Trophoblast cell (in vitro differentiated cells and primary cell): Measurements from ENCODE around the gene CAPG.
"Not testable (repeated sequence)": the region's sequence is repeated elsewhere in the genome, so short reads cannot be mapped to it uniquely, and the experiment has no call there.

Experiments used
- DNase-seq, 2 donors: peaks; one replicate each; pipeline ENCODE4 v3.0.0-alpha.2; 2016
- H2AFZ ChIP-seq: 2 replicates; pipeline ENCODE4 v1.6.1; 2013; ENCODE audit warnings: low read length, moderate library complexity, mild to moderate bottlenecking; ENCODE audit not compliant: insufficient read depth, poor library complexity
- H2AK5ac ChIP-seq: 2 replicates; pipeline ENCODE4 v1.6.1; 2013; ENCODE audit warnings: mild to moderate bottlenecking, low read length
- H2BK120ac ChIP-seq: 2 replicates; pipeline ENCODE4 v1.6.1; 2013; ENCODE audit warnings: low read length, mild to moderate bottlenecking, moderate library complexity; ENCODE audit not compliant: insufficient read depth, poor library complexity
- H2BK12ac ChIP-seq: 2 replicates; pipeline ENCODE4 v1.6.1; 2013; ENCODE audit warnings: mild to moderate bottlenecking, low read length, moderate library complexity
- H2BK5ac ChIP-seq: 2 replicates; pipeline ENCODE4 v1.6.1; 2013; ENCODE audit warnings: low read length, low read depth, moderate library complexity, mild to moderate bottlenecking; ENCODE audit not compliant: poor library complexity
- H3K14ac ChIP-seq: 2 replicates; pipeline ENCODE4 v1.6.1; 2013; ENCODE audit warnings: mild to moderate bottlenecking, low read length
- H3K18ac ChIP-seq: 2 replicates; pipeline ENCODE4 v1.6.1; 2013; ENCODE audit warnings: mild to moderate bottlenecking, low read length
- H3K23ac ChIP-seq: 2 replicates; pipeline ENCODE4 v1.6.1; 2013; ENCODE audit warnings: low read length
- H3K27ac ChIP-seq: 2 replicates; pipeline ENCODE4 v1.5.1; 2013; ENCODE audit warnings: low read depth, mild to moderate bottlenecking, inconsistent platforms, low read length, moderate library complexity
- H3K27me3 ChIP-seq: 2 replicates; pipeline ENCODE4 v1.6.1; 2013; ENCODE audit warnings: inconsistent platforms, mild to moderate bottlenecking, low read length, moderate library complexity; ENCODE audit not compliant: insufficient read depth
- H3K36me3 ChIP-seq, 2 experiments: 1 replicate in 1 of 2; 2 replicates in 1 of 2; pipeline ENCODE4 v1.6.1; 2013; ENCODE audit warnings: low read length in 2 of 2, mild to moderate bottlenecking in 2 of 2, moderate library complexity in 1 of 2; ENCODE audit not compliant: insufficient read depth in 2 of 2, control insufficient read depth in 1 of 2
- H3K4ac ChIP-seq: 2 replicates; pipeline ENCODE4 v1.6.1; 2013; ENCODE audit warnings: low read depth, mild to moderate bottlenecking, low read length, moderate library complexity
- H3K4me1 ChIP-seq, 2 experiments: 1 replicate in 1 of 2; 2 replicates in 1 of 2; pipeline ENCODE4 v1.6.1; 2013; ENCODE audit warnings: low read length in 2 of 2, mild to moderate bottlenecking in 2 of 2, moderate library complexity in 1 of 2; ENCODE audit not compliant: insufficient read depth in 2 of 2, control insufficient read depth in 1 of 2
- H3K4me2 ChIP-seq: 2 replicates; pipeline ENCODE4 v1.6.1; 2013; ENCODE audit warnings: inconsistent platforms, mild to moderate bottlenecking, low read length, moderate library complexity
- H3K4me3 ChIP-seq: 2 replicates; pipeline ENCODE4 v1.5.1; 2013; ENCODE audit warnings: mild to moderate bottlenecking, low read depth, low read length, inconsistent platforms
- H3K79me1 ChIP-seq: one replicate; pipeline ENCODE4 v1.6.1; 2013; ENCODE audit warnings: low read length
- H3K79me2 ChIP-seq: 2 replicates; pipeline ENCODE4 v1.6.1; 2013; ENCODE audit warnings: low read length, mild to moderate bottlenecking; ENCODE audit not compliant: control insufficient read depth, insufficient read depth, poor library complexity
- H3K9ac ChIP-seq: 2 replicates; pipeline ENCODE4 v1.6.1; 2013; ENCODE audit warnings: mild to moderate bottlenecking, low read length
- H3K9me3 ChIP-seq: 2 replicates; pipeline ENCODE4 v1.6.1; 2013; ENCODE audit warnings: low read depth, mild to moderate bottlenecking, control low read depth, inconsistent platforms, low read length; ENCODE audit not compliant: insufficient read depth
- H4K12ac ChIP-seq: 2 replicates; pipeline ENCODE4 v1.6.1; 2013; ENCODE audit warnings: low read depth, mild to moderate bottlenecking, low read length, moderate library complexity
- H4K8ac ChIP-seq: 2 replicates; pipeline ENCODE4 v1.6.1; 2013; ENCODE audit warnings: low read depth, mild to moderate bottlenecking, low read length, moderate library complexity
- H4K91ac ChIP-seq: one replicate; pipeline ENCODE4 v1.6.1; 2013; ENCODE audit warnings: low read depth, mild to moderate bottlenecking, low read length, moderate library complexity
- WGBS: extraction: QIAGEN DNeasy Blood & Tissue Kit; methylation state at CpG from one replicate; pipeline ENCODE4 v1.1.7; 2013; ENCODE audit warnings: missing lambda C conversion rate; ENCODE audit not compliant: insufficient read length, insufficient coverage; ENCODE audit errors: extremely low coverage; 5-methylcytosine and 5-hydroxymethylcytosine counted together

The CAPG gene

GRCh38 chr2:85367180-85367579 is 43.0 kb downstream of the CAPG start:
- H3K14ac ChIP-seq, result no peak overlapping the region
- whole genome bisulfite sequencing, result no CpG with 5 or more reads among the region's 5 CpGs
- H3K4me3 ChIP-seq, result no peak overlapping the region
- H3K9ac ChIP-seq, result no peak overlapping the region
- H4K8ac ChIP-seq, result no peak overlapping the region
- H3K27me3 ChIP-seq, result no peaks in the 10 kb centered on the region
- H3K4me2 ChIP-seq, result no peak overlapping the region
- H2AK5ac ChIP-seq, result no peak overlapping the region
- H3K18ac ChIP-seq, result no peak overlapping the region
- H3K4ac ChIP-seq, result no peak overlapping the region
- no peaks in the 10 kb centered on the region for H3K4me1 ChIP-seq
- no peak for DNase-seq
- H2BK12ac ChIP-seq, result no peak overlapping the region
- H3K36me3 ChIP-seq, result peaks cover 0 to 13% of the 10 kb centered on the region in 2 experiments
- no peak overlapping the region for H4K91ac ChIP-seq
- no peaks in the 10 kb centered on the region for H3K79me1 ChIP-seq
- no peak overlapping the region for H2BK5ac ChIP-seq
- no peak overlapping the region for H3K23ac ChIP-seq
- H3K27ac ChIP-seq, result no peak overlapping the region
- H3K9me3 ChIP-seq, result no peaks in the 10 kb centered on the region
- H2AFZ ChIP-seq, result no peak overlapping the region
- no peak overlapping the region for H2BK120ac ChIP-seq
- no peak overlapping the region for H4K12ac ChIP-seq
- no peaks in the 10 kb centered on the region for H3K79me2 ChIP-seq

GRCh38 chr2:85362653-85363387 is 47.3 kb downstream of the CAPG start:
- H4K8ac ChIP-seq, H3K14ac ChIP-seq, H2AK5ac ChIP-seq, H3K4me3 ChIP-seq, H3K9ac ChIP-seq, H3K79me1 ChIP-seq, H3K27me3 ChIP-seq, H3K79me2 ChIP-seq, H3K9me3 ChIP-seq, DNase-seq, H2BK120ac ChIP-seq, H3K27ac ChIP-seq, H3K4me2 ChIP-seq, H2BK12ac ChIP-seq, H3K4me1 ChIP-seq, H2AFZ ChIP-seq, H3K23ac ChIP-seq, H3K18ac ChIP-seq, H2BK5ac ChIP-seq, H4K91ac ChIP-seq, H4K12ac ChIP-seq, H3K4ac ChIP-seq: not testable (repeated sequence)
- WGBS, result no CpG with 5 or more reads among the region's 5 CpGs
- peaks cover 0 to 12% of the 10 kb centered on the region in 2 experiments for H3K36me3 ChIP-seq

- no peak overlapping the region for H2AK5ac ChIP-seq
- H4K8ac ChIP-seq, result no peak overlapping the region
- H3K14ac ChIP-seq, result no peak overlapping the region
- H3K4me1 ChIP-seq, result peaks cover 0 to 4% of the 10 kb centered on the region in 2 experiments
- no peak overlapping the region for H2BK5ac ChIP-seq
- no peak overlapping the region for H4K12ac ChIP-seq
- H3K36me3 ChIP-seq, result peaks cover 2 to 17% of the 10 kb centered on the region in 2 experiments
- H2BK12ac ChIP-seq, result no peak overlapping the region
- H3K9me3 ChIP-seq, result no peaks in the 10 kb centered on the region
- no peak overlapping the region for H3K18ac ChIP-seq
- WGBS, result no CpG with 5 or more reads among the region's 3 CpGs
- no peak overlapping the region for H2AFZ ChIP-seq
- no peak overlapping the region for H3K9ac ChIP-seq
- H3K79me2 ChIP-seq, result peaks cover 2% of the 10 kb centered on the region
- no peak overlapping the region for H4K91ac ChIP-seq
- no peak overlapping the region for H3K4me2 ChIP-seq
- no peak overlapping the region for H3K27ac ChIP-seq
- no peak overlapping the region for H3K4me3 ChIP-seq
- no peak overlapping the region for H3K23ac ChIP-seq
- H3K4ac ChIP-seq, result no peak overlapping the region
- H3K27me3 ChIP-seq, result no peaks in the 10 kb centered on the region
- DNase-seq, result peak; percentile 27 to 67
- peaks cover 2% of the 10 kb centered on the region for H3K79me1 ChIP-seq
- H2BK120ac ChIP-seq, result no peak overlapping the region
Measured at GRCh38 chr2:85357736-85358135, 52.4 kb downstream of the CAPG start.

- no CpG with 5 or more reads among the region's 2 CpGs for WGBS
- Histone ChIP-seq H3K4me1 (peaks cover 0 to 4% of the 10 kb centered on the region in 2 experiments), H3K18ac (no peak overlapping the region), H3K23ac (no peak overlapping the region), H3K4me2 (no peak overlapping the region), H4K12ac (no peak overlapping the region), H3K4ac (no peak overlapping the region), H2BK120ac (no peak overlapping the region), H2BK12ac (no peak overlapping the region), H3K4me3 (no peak overlapping the region), H2BK5ac (no peak overlapping the region), H3K9me3 (no peaks in the 10 kb centered on the region), H4K8ac (no peak overlapping the region), H3K27ac (no peak overlapping the region), H3K9ac (no peak overlapping the region), H4K91ac (no peak overlapping the region), H3K27me3 (no peaks in the 10 kb centered on the region), H2AFZ (no peak overlapping the region), H3K14ac (no peak overlapping the region), H3K79me1 (peaks cover 2% of the 10 kb centered on the region), H3K79me2 (peaks cover 2% of the 10 kb centered on the region), H2AK5ac (no peak overlapping the region), H3K36me3 (peaks cover 2 to 17% of the 10 kb centered on the region in 2 experiments)
- no peak for DNase-seq
Measured at GRCh38 chr2:85356186-85356585, 54.0 kb downstream of the CAPG start.
